Activated CD8-positive, alpha-beta T cell treated with anti-CD3 and anti-CD28 coated beads for 36 hours (primary cell): ENCODE measurements around the gene ADAMTS1. TPM values are rescaled to one million over a fixed set of nuclear protein-coding genes. Genes with fewer than 3 reads are reported as not detected.

ENCODE experiments used
- ATAC-seq: fragments of 200-7000 bp; cut with Tn5 transposase; one replicate; pipeline ENCODE4 v1.10.0; 2021; ENCODE audit warnings: mild to moderate bottlenecking, moderate library complexity
- CTCF ChIA-PET: fragments of 350-600 bp; sonication (Branson Sonifier 250); formaldehyde crosslinking; loops from one replicate; lab custom pipeline; 2021; ENCODE audit warnings: antibody characterized with exemption; lab: Charles Lee
- POLR2A ChIA-PET: fragments of 350-600 bp; sonication (Branson Sonifier 250); formaldehyde crosslinking; loops from one replicate; lab custom pipeline; 2021; ENCODE audit warnings: antibody characterized with exemption; lab: Charles Lee
- DNase-seq: peaks from one replicate; pipeline ENCODE4 v3.0.0-alpha.2; 2020
- H3K27ac Mint-ChIP-seq: one replicate; pipeline ENCODE4 v1.8.0; 2021; ENCODE audit warnings: mild to moderate bottlenecking, mixed read lengths
- H3K27me3 Mint-ChIP-seq: one replicate; pipeline ENCODE4 v1.8.0; 2021; ENCODE audit warnings: mixed read lengths
- H3K36me3 Mint-ChIP-seq: one replicate; pipeline ENCODE4 v1.8.0; 2021; ENCODE audit warnings: low read depth, mixed read lengths
- H3K4me1 Mint-ChIP-seq: one replicate; pipeline ENCODE4 v1.8.0; 2021; ENCODE audit warnings: low read depth, mixed read lengths
- H3K4me3 Mint-ChIP-seq: one replicate; pipeline ENCODE4 v1.8.0; 2021; ENCODE audit warnings: mild to moderate bottlenecking, moderate library complexity, mixed read lengths
- H3K9me3 Mint-ChIP-seq: one replicate; pipeline ENCODE4 v1.8.0; 2021; ENCODE audit warnings: mixed read lengths
- CTCF ChIP-seq: fragments of 200-600 bp; IDR thresholded peaks from one replicate; pipeline ENCODE4 v1.8.0; 2022; ENCODE audit warnings: antibody characterized with exemption, mild to moderate bottlenecking
- intact Hi-C: fragments of 100-400 bp; cut with micrococcal nuclease; formaldehyde crosslinking; loops from one replicate; pipeline ENCODE4 v1.10.0; 2022
- total RNA-seq, 2 experiments: library from RNA; stranded (reverse); gene quantifications; one replicate each; pipeline ENCODE4 v1.2.3, GENCODE V29; 2021

Gene ADAMTS1
- total RNA-seq, result under 1 TPM in 1 of 2 experiments, not detected in 1; 0.20 TPM

DNA sequence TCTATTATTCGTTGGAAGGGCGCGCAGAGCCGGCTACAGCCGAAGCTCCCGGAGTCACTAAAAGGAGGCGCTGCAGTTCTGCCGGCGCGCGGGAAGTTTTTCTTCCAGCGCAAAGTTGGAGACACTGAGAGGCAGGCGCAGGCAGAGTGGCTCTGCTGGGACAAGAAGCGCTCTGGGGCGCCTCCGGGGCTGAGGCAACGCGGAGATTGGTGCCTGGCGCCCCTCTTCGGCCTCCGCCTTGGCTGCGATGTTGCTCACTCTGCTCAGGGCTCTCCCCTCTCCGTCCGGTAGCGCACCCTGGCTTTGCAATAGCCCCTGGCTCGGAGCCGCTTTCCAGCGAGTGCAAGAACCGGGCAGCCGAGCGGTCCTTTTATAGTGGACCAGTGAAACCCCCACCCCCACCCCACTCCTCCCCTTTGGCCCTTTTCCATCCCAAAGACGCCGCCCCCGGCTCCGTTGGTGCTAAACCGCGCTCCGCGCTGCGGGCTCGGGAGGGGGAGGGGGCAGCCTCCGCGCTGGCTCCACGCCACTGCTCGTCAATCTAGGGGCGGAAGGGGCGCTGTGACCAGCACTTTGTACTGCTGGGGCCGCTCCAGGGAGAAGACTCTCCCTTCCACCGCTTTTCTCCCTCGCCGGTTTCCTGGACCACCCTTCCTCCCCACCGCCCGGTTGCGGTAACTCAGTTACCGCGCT, at the start of gene ADAMTS1:
Gene ADAMTS1, minus strand, starts transcription at position 344 of the 693 bp plus-strand sequence. CDS start 455 bp downstream, outside the sequence.
- no peaks in the 10 kb centered on the region for H3K36me3 Mint-ChIP-seq
- H3K27me3 Mint-ChIP-seq, result peaks cover 59% of the 10 kb centered on the region
- H3K4me3 Mint-ChIP-seq, result peak within 1 kb of the TSS; percentile 55
- peaks cover 32% of the 10 kb centered on the region for H3K4me1 Mint-ChIP-seq
- ChIA-PET CTCF (interaction anchor here (1.7 to 2.0 kb wide), 2 partner anchors 855 to 1900 kb away, joined by 5 to 8 read pairs; no protein-coding TSS in a partner anchor), POLR2A (interaction anchor here (0.5 kb wide), 1 partner anchor 1816 kb away, joined by 3 read pairs; no protein-coding TSS in a partner anchor)
- DNase-seq (peak; percentile 26), ATAC-seq (peak; percentile 55)
- intact Hi-C loops, result loop anchor here (5.0 kb wide), 1 partner anchor 1902 kb away; no protein-coding TSS in a partner anchor
- H3K9me3 Mint-ChIP-seq, result no peaks in the 10 kb centered on the region
- H3K27ac Mint-ChIP-seq, result no peak within 1 kb of the TSS
- no peak for TF ChIP-seq CTCF

- intact Hi-C loops, result no loop called here
- H3K27me3 Mint-ChIP-seq, result peaks cover 3% of the 10 kb centered on the region
- no peak overlapping the region for H3K4me3 Mint-ChIP-seq
- DNase-seq, result no peak
- H3K36me3 Mint-ChIP-seq, result no peaks in the 10 kb centered on the region
- H3K4me1 Mint-ChIP-seq, result no peaks in the 10 kb centered on the region
- POLR2A ChIA-PET, result no interaction called here
- no peak overlapping the region for H3K27ac Mint-ChIP-seq
- no peak for TF ChIP-seq CTCF
- CTCF ChIA-PET, result no interaction called here
- no peak for ATAC-seq
- no peaks in the 10 kb centered on the region for H3K9me3 Mint-ChIP-seq
Observed at GRCh38 chr21:26892151-26892550, 46.9 kb upstream of the ADAMTS1 start.

DNA sequence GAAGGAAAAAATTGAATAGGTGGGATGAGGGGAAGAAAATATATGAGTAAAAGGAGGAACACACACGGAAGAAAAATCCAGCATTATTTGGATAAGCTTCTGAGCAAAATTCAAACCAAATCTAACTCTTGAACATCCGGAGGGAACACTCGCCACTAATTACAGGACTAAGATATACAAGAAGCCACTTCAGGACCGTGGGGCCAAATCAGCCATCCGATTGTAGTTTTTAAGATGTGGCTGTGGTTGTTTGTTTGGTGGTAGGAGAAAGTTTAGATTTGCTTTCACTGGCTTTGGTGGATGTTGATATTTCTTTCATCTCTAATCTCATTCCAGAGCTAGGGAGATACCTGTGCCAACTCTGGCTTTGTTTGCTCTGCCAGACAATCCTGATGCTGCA, 43.7 kb upstream of the ADAMTS1 start:
- no peak for ATAC-seq
- ChIA-PET CTCF (no interaction called here), POLR2A (no interaction called here)
- intact Hi-C loops, result no loop called here
- Mint-ChIP-seq H3K9me3 (no peaks in the 10 kb centered on the region), H3K36me3 (no peaks in the 10 kb centered on the region), H3K27ac (no peak overlapping the region), H3K27me3 (peaks cover 3% of the 10 kb centered on the region), H3K4me1 (no peaks in the 10 kb centered on the region), H3K4me3 (no peak overlapping the region)
- DNase-seq, result no peak
- TF ChIP-seq CTCF, result no peak

- no peak for ATAC-seq
- no peak for DNase-seq
Observed at GRCh38 chr21:26888256-26888655, 43.0 kb upstream of the ADAMTS1 start.

More at GRCh38 chr21:26888256-26888655, 43.0 kb upstream of the ADAMTS1 start:
- Mint-ChIP-seq H3K27ac (no peak overlapping the region), H3K27me3 (peaks cover 3% of the 10 kb centered on the region), H3K4me1 (no peaks in the 10 kb centered on the region), H3K9me3 (no peaks in the 10 kb centered on the region), H3K36me3 (no peaks in the 10 kb centered on the region), H3K4me3 (no peak overlapping the region)
- TF ChIP-seq CTCF, result no peak
- POLR2A ChIA-PET, result no interaction called here
- intact Hi-C loops, result no loop called here
- CTCF ChIA-PET, result no interaction called here
